ENCODE results near the gene ARHGAP9.

The ARHGAP9 gene

GRCh38 chr12:57487597-57488401 lies 8.1 kb upstream of the ARHGAP9 start, which contains the start of gene MARS1 (continued):
- 0 out of 2 replicates have a peak, but pooled peaks have one; percentile 39 for TF ChIP-seq ZSCAN16 (tag by site-specific recombination; IDR thresholded peaks at IDR 0.05)
- no peak for TF ChIP-seq ZNF16 (tag by site-specific recombination; IDR thresholded peaks at IDR 0.05; ENCODE audit: low read depth)
- TF ChIP-seq ZNF513 (tag by site-specific recombination; IDR thresholded peaks at IDR 0.05): no peak
- TF ChIP-seq KLF17 (tag by site-specific recombination; IDR thresholded peaks at IDR 0.05): no peak; the same call in 1 of the 2 replicates
- TF ChIP-seq ZBTB10 (tag by site-specific recombination; IDR thresholded peaks at IDR 0.05): no peak
- TF ChIP-seq ZNF837 (tag by site-specific recombination; IDR thresholded peaks at IDR 0.05): no peak
- no peak for TF ChIP-seq ZNF785 (tag by site-specific recombination; IDR thresholded peaks at IDR 0.05)
- TF ChIP-seq ZNF341 (tag by site-specific recombination; IDR thresholded peaks at IDR 0.05; ENCODE audit: low read depth): peak; percentile 82
- no peak for TF ChIP-seq SALL2 (tag by site-specific recombination; IDR thresholded peaks at IDR 0.05; ENCODE audit: borderline replicate concordance)

- ChIA-PET POLR2A (interaction anchor here (0.6 to 1.9 kb wide), 2 partner anchors 10 to 18 kb away, joined by 3 to 8 read pairs; no protein-coding TSS in a partner anchor), CTCF (interaction anchor here (0.5 to 1.2 kb wide), 3 partner anchors 10 to 29 kb away, joined by 3 to 10 read pairs (median 4); no protein-coding TSS in a partner anchor)
- H3K36me3 ChIP-seq (ENCODE audit: control insufficient read depth in 2 of 2, insufficient read depth in 1 of 2, low read length in 2 of 2): peaks cover 20 to 31% of the 10 kb centered on the region in 2 experiments
- no peaks in the 10 kb centered on the region for H3K9me3 ChIP-seq (ENCODE audit: control insufficient read depth, insufficient read depth, low read depth, low read length)
- no peaks in the 10 kb centered on the region for H3K4me1 ChIP-seq (ENCODE audit: control insufficient read depth, insufficient read depth, low read length)
- no peak overlapping the region for H3K4me3 ChIP-seq (ENCODE audit: low read depth, low read length)
- peak overlapping the region; percentile 45; the same call in 1 of the 2 replicates for H3K27ac ChIP-seq (ENCODE audit: extremely low read depth, low read depth, low read length)
- TF ChIP-seq KLF17 (tag by site-specific recombination; IDR thresholded peaks at IDR 0.05) (no peak), ZNF843 (tag by site-specific recombination; IDR thresholded peaks at IDR 0.05) (no peak), ZNF157 (tag by site-specific recombination; IDR thresholded peaks at IDR 0.05) (no peak), ZSCAN16 (tag by site-specific recombination; IDR thresholded peaks at IDR 0.05) (no peak), HOXC10 (CRISPR knock-in tag; IDR thresholded peaks at IDR 0.05) (no peak), ZBTB6 (tag by site-specific recombination; IDR thresholded peaks at IDR 0.05) (no peak), PRDM2 (tag by site-specific recombination; IDR thresholded peaks at IDR 0.05; ENCODE audit: borderline replicate concordance) (no peak), YY2 (tag by site-specific recombination; IDR thresholded peaks at IDR 0.05) (no peak), REPIN1 (tag by site-specific recombination; IDR thresholded peaks at IDR 0.05; ENCODE audit: low read depth) (no peak), ZNF169 (tag by site-specific recombination; IDR thresholded peaks at IDR 0.05) (no peak), ZNF184 (tag by site-specific recombination; IDR thresholded peaks at IDR 0.05) (no peak), ZNF473 (tag by site-specific recombination; IDR thresholded peaks at IDR 0.05) (no peak), SP7 (tag by site-specific recombination; IDR thresholded peaks at IDR 0.05) (no peak), KLF7 (tag by site-specific recombination; IDR thresholded peaks at IDR 0.05; ENCODE audit: borderline replicate concordance) (no peak)
These were observed 7.5 kb upstream of the ARHGAP9 start for GRCh38 chr12:57487055-57487596.

Data from HEK293 (cell line).